ENCODE results near the gene TIAM2.

GRCh38 chr6:155252581-155252980 is 257.5 kb downstream of the TIAM2 start:
- no peak for TF ChIP-seq POLR2A (IDR thresholded peaks at IDR 0.05; ENCODE audit: low read length)
- no peak for TF ChIP-seq GATA1 (IDR thresholded peaks at IDR 0.05; ENCODE audit: low read depth, low read length)

All from erythroblast (primary cell).